Stimulated activated memory B cell treated with anti-CD40 and anti-IgM and Interleukin-4, amounts not matched to agents 10 μg/mL and 1 μg/mL and 100 μg/mL, for 72 hours (primary cell): ENCODE results near the gene THSD4.

ENCODE experiments used
- ATAC-seq: fragments of 150-1000 bp; cut with Tn5 transposase; 2 replicates; pipeline ENCODE4 v1.10.0; 2021
- H3K27ac Mint-ChIP-seq: one replicate; pipeline ENCODE4 v1.8.0; 2022; ENCODE audit warnings: mild to moderate bottlenecking, mixed read lengths
- H3K27me3 Mint-ChIP-seq: one replicate; pipeline ENCODE4 v1.8.0; 2022; ENCODE audit warnings: mixed read lengths
- H3K36me3 Mint-ChIP-seq: one replicate; pipeline ENCODE4 v1.8.0; 2022; ENCODE audit warnings: mixed read lengths
- H3K4me1 Mint-ChIP-seq: one replicate; pipeline ENCODE4 v1.8.0; 2022; ENCODE audit warnings: mixed read lengths
- H3K4me3 Mint-ChIP-seq: one replicate; pipeline ENCODE4 v1.8.0; 2022; ENCODE audit warnings: mild to moderate bottlenecking, moderate library complexity, mixed read lengths
- H3K9me3 Mint-ChIP-seq: one replicate; pipeline ENCODE4 v1.8.0; 2022; ENCODE audit warnings: mixed read lengths

THSD4 gene

GRCh38 chr15:71682001-71682400, 566.7 kb downstream of the THSD4 start:
- Mint-ChIP-seq H3K27ac (no peak overlapping the region), H3K27me3 (no peaks in the 10 kb centered on the region), H3K9me3 (no peaks in the 10 kb centered on the region), H3K4me3 (no peak overlapping the region), H3K36me3 (no peaks in the 10 kb centered on the region), H3K4me1 (no peaks in the 10 kb centered on the region)
- ATAC-seq: no peak

- Mint-ChIP-seq H3K27me3 (no peaks in the 10 kb centered on the region), H3K36me3 (no peaks in the 10 kb centered on the region), H3K27ac (no peak overlapping the region), H3K9me3 (no peaks in the 10 kb centered on the region), H3K4me3 (no peak overlapping the region), H3K4me1 (no peaks in the 10 kb centered on the region)
- ATAC-seq: no peak
Observed at GRCh38 chr15:71683411-71684274, 568.4 kb downstream of the THSD4 start.

GRCh38 chr15:71685420-71685993, 570.2 kb downstream of the THSD4 start:
- Mint-ChIP-seq H3K36me3 (no peaks in the 10 kb centered on the region), H3K9me3 (no peaks in the 10 kb centered on the region), H3K27me3 (no peaks in the 10 kb centered on the region), H3K4me3 (no peak overlapping the region), H3K4me1 (no peaks in the 10 kb centered on the region), H3K27ac (no peak overlapping the region)
- ATAC-seq: no peak

GRCh38 chr15:71686221-71687050, 571.2 kb downstream of the THSD4 start:
- H3K27ac Mint-ChIP-seq: no peak overlapping the region
- peaks cover 3% of the 10 kb centered on the region for H3K9me3 Mint-ChIP-seq
- H3K36me3 Mint-ChIP-seq: no peaks in the 10 kb centered on the region
- H3K27me3 Mint-ChIP-seq: no peaks in the 10 kb centered on the region
- H3K4me3 Mint-ChIP-seq: no peak overlapping the region
- peak; percentile 12 for ATAC-seq
- no peaks in the 10 kb centered on the region for H3K4me1 Mint-ChIP-seq

- ATAC-seq: no peak
- Mint-ChIP-seq H3K36me3 (no peaks in the 10 kb centered on the region), H3K4me3 (no peak overlapping the region), H3K4me1 (no peaks in the 10 kb centered on the region), H3K9me3 (peaks cover 3% of the 10 kb centered on the region), H3K27me3 (no peaks in the 10 kb centered on the region), H3K27ac (no peak overlapping the region)
Observed at GRCh38 chr15:71687902-71688508, 572.7 kb downstream of the THSD4 start.

GRCh38 chr15:71688509-71689094, 573.3 kb downstream of the THSD4 start:
- ATAC-seq: no peak
- H3K27me3 Mint-ChIP-seq: no peaks in the 10 kb centered on the region
- no peaks in the 10 kb centered on the region for H3K36me3 Mint-ChIP-seq
- no peak overlapping the region for H3K27ac Mint-ChIP-seq
- H3K9me3 Mint-ChIP-seq: peaks cover 3% of the 10 kb centered on the region
- H3K4me3 Mint-ChIP-seq: no peak overlapping the region
- no peaks in the 10 kb centered on the region for H3K4me1 Mint-ChIP-seq

GRCh38 chr15:71691081-71691457, 575.8 kb downstream of the THSD4 start:
- Mint-ChIP-seq H3K27ac (no peak overlapping the region), H3K9me3 (peaks cover 3% of the 10 kb centered on the region), H3K27me3 (peaks cover 14% of the 10 kb centered on the region), H3K36me3 (no peaks in the 10 kb centered on the region), H3K4me3 (no peak overlapping the region), H3K4me1 (no peaks in the 10 kb centered on the region)
- ATAC-seq: no peak

GRCh38 chr15:71691458-71692417, 576.5 kb downstream of the THSD4 start:
- H3K36me3 Mint-ChIP-seq: no peaks in the 10 kb centered on the region
- peaks cover 3% of the 10 kb centered on the region for H3K9me3 Mint-ChIP-seq
- no peaks in the 10 kb centered on the region for H3K4me1 Mint-ChIP-seq
- no peak overlapping the region for H3K27ac Mint-ChIP-seq
- peaks cover 21% of the 10 kb centered on the region for H3K27me3 Mint-ChIP-seq
- ATAC-seq: no peak
- no peak overlapping the region for H3K4me3 Mint-ChIP-seq

GRCh38 chr15:71697236-71697635, 582.0 kb downstream of the THSD4 start:
- Mint-ChIP-seq H3K36me3 (no peaks in the 10 kb centered on the region), H3K4me1 (no peaks in the 10 kb centered on the region)

GRCh38 chr15:71698030-71698429, 582.8 kb downstream of the THSD4 start:
- H3K4me3 Mint-ChIP-seq: no peak overlapping the region
- H3K27me3 Mint-ChIP-seq: peaks cover 37% of the 10 kb centered on the region
- ATAC-seq: no peak

More at GRCh38 chr15:71697236-71697635, 582.0 kb downstream of the THSD4 start:
- H3K27me3 Mint-ChIP-seq: peaks cover 37% of the 10 kb centered on the region
- no peak for ATAC-seq
- H3K9me3 Mint-ChIP-seq: no peaks in the 10 kb centered on the region
- no peak overlapping the region for H3K27ac Mint-ChIP-seq
- no peak overlapping the region for H3K4me3 Mint-ChIP-seq

GRCh38 chr15:71698742-71699141, 583.5 kb downstream of the THSD4 start:
- Mint-ChIP-seq H3K9me3 (no peaks in the 10 kb centered on the region), H3K36me3 (no peaks in the 10 kb centered on the region), H3K27me3 (peaks cover 37% of the 10 kb centered on the region), H3K4me3 (no peak overlapping the region), H3K4me1 (no peaks in the 10 kb centered on the region), H3K27ac (no peak overlapping the region)
- ATAC-seq: no peak

More at GRCh38 chr15:71698030-71698429, 582.8 kb downstream of the THSD4 start:
- no peaks in the 10 kb centered on the region for H3K36me3 Mint-ChIP-seq
- H3K27ac Mint-ChIP-seq: no peak overlapping the region
- H3K9me3 Mint-ChIP-seq: no peaks in the 10 kb centered on the region
- H3K4me1 Mint-ChIP-seq: no peaks in the 10 kb centered on the region

GRCh38 chr15:71699977-71700376, 584.7 kb downstream of the THSD4 start:
- Mint-ChIP-seq H3K36me3 (no peaks in the 10 kb centered on the region), H3K27me3 (peaks cover 39% of the 10 kb centered on the region), H3K4me3 (no peak overlapping the region), H3K9me3 (no peaks in the 10 kb centered on the region), H3K4me1 (no peaks in the 10 kb centered on the region), H3K27ac (no peak overlapping the region)
- no peak for ATAC-seq

- no peaks in the 10 kb centered on the region for H3K9me3 Mint-ChIP-seq
- no peak for ATAC-seq
- H3K27ac Mint-ChIP-seq: no peak overlapping the region
- peaks cover 41% of the 10 kb centered on the region for H3K27me3 Mint-ChIP-seq
- no peaks in the 10 kb centered on the region for H3K36me3 Mint-ChIP-seq
- H3K4me3 Mint-ChIP-seq: no peak overlapping the region
- H3K4me1 Mint-ChIP-seq: no peaks in the 10 kb centered on the region
Observed at GRCh38 chr15:71701808-71702207, 586.5 kb downstream of the THSD4 start.

- no peaks in the 10 kb centered on the region for H3K36me3 Mint-ChIP-seq
- peaks cover 38% of the 10 kb centered on the region for H3K27me3 Mint-ChIP-seq
- H3K4me3 Mint-ChIP-seq: no peak overlapping the region
- H3K4me1 Mint-ChIP-seq: no peaks in the 10 kb centered on the region
- no peak for ATAC-seq
- H3K9me3 Mint-ChIP-seq: no peaks in the 10 kb centered on the region
- no peak overlapping the region for H3K27ac Mint-ChIP-seq
Observed at GRCh38 chr15:71702496-71702895, 587.2 kb downstream of the THSD4 start.
